Head of caudate nucleus (tissue), 42 donors: ENCODE measurements around the gene RPS6KL1.

Source experiments
- DNase-seq, 42 donors: peaks; one replicate each; pipeline versions ENCODE4 v3.0.0 to v3.0.0-alpha.2; 2020 to 2021; ENCODE audit warnings: mixed read lengths in 7 of 42
- intact Hi-C: fragments of 100-400 bp; cut with DNase I; formaldehyde crosslinking; loops from one replicate; pipeline ENCODE4 v1.15.0; 2022

The RPS6KL1 gene

GRCh38 chr14:74902941-74903705 lies 19.9 kb downstream of the RPS6KL1 start:
- DNase-seq, result peak in 1 of 42 donors; percentile 15
- intact Hi-C loops, result no loop called here

GRCh38 chr14:74898694-74899093 lies 24.4 kb downstream of the RPS6KL1 start:
- DNase-seq, result no peak
- intact Hi-C loops, result no loop called here

- DNase-seq, result no peak
These were observed 25.0 kb downstream of the RPS6KL1 start for GRCh38 chr14:74898083-74898482.

GRCh38 chr14:74897642-74898041 lies 25.4 kb downstream of the RPS6KL1 start:
- intact Hi-C loops, result no loop called here
- DNase-seq, result no peak

More at GRCh38 chr14:74898083-74898482, 25.0 kb downstream of the RPS6KL1 start:
- intact Hi-C loops, result no loop called here

GRCh38 chr14:74896400-74896799 lies 26.7 kb downstream of the RPS6KL1 start:
- no peak for DNase-seq
- intact Hi-C loops, result no loop called here

GRCh38 chr14:74893614-74894091 lies 29.4 kb downstream of the RPS6KL1 start:
- intact Hi-C loops, result no loop called here

GRCh38 chr14:74892745-74893144 lies 30.3 kb downstream of the RPS6KL1 start:
- intact Hi-C loops, result no loop called here
- DNase-seq, result peak in 37 of 42 donors; percentile 23 to 85 (median 54)

More at GRCh38 chr14:74893614-74894091, 29.4 kb downstream of the RPS6KL1 start:
- DNase-seq, result peak in 2 of 42 donors; percentile 25 to 40

- intact Hi-C loops, result no loop called here
- DNase-seq, result no peak
These were observed 31.2 kb downstream of the RPS6KL1 start for GRCh38 chr14:74891870-74892269.

GRCh38 chr14:74890262-74890661 lies 32.8 kb downstream of the RPS6KL1 start:
- intact Hi-C loops, result no loop called here

GRCh38 chr14:74888164-74889158 lies 34.6 kb downstream of the RPS6KL1 start:
- DNase-seq, result no peak
- intact Hi-C loops, result no loop called here

More at GRCh38 chr14:74890262-74890661, 32.8 kb downstream of the RPS6KL1 start:
- no peak for DNase-seq

GRCh38 chr14:74886001-74886400 lies 37.1 kb downstream of the RPS6KL1 start:
- no peak for DNase-seq
- intact Hi-C loops, result no loop called here

- intact Hi-C loops, result no loop called here
- DNase-seq, result peak in 41 of 42 donors; percentile 25 to 76 (median 57)
These were observed 40.7 kb downstream of the RPS6KL1 start for GRCh38 chr14:74882103-74882920.

- DNase-seq, result peak; percentile 60 to 95 (median 88)
- intact Hi-C loops, result no loop called here
These were observed 41.5 kb downstream of the RPS6KL1 start, which contains the start of gene DLST for GRCh38 chr14:74881431-74882102. DLST (plus strand) TSS chr14:74881916; CDS start chr14:74881954, 38 bp downstream.

- intact Hi-C loops, result no loop called here
- DNase-seq, result no peak
These were observed 43.5 kb downstream of the RPS6KL1 start for GRCh38 chr14:74879427-74880182.

GRCh38 chr14:74875941-74876913 lies 46.8 kb downstream of the RPS6KL1 start, which contains the start of gene PROX2:
PROX2 (minus strand) TSS chr14:74876145; CDS start chr14:74863834, 12,311 bp downstream.
- intact Hi-C loops, result no loop called here

GRCh38 chr14:74875204-74875603 lies 47.9 kb downstream of the RPS6KL1 start:
- intact Hi-C loops, result no loop called here
- DNase-seq, result no peak

More at GRCh38 chr14:74875941-74876913, 46.8 kb downstream of the RPS6KL1 start, which contains the start of gene PROX2:
- peak in 4 of 42 donors; percentile 25 to 46 (median 32) for DNase-seq
